Colon (tissue), 2 donors: ENCODE measurements around the gene PIEZO1.

ENCODE experiments used
- FAIRE-seq: peaks from 2 replicates; lab custom pipeline; 2012; peaks lifted over from hg19 to GRCh38; lab: Jason Lieb, UNC
- donor health status: control.
- donor health status: control.

PIEZO1 gene

DNA sequence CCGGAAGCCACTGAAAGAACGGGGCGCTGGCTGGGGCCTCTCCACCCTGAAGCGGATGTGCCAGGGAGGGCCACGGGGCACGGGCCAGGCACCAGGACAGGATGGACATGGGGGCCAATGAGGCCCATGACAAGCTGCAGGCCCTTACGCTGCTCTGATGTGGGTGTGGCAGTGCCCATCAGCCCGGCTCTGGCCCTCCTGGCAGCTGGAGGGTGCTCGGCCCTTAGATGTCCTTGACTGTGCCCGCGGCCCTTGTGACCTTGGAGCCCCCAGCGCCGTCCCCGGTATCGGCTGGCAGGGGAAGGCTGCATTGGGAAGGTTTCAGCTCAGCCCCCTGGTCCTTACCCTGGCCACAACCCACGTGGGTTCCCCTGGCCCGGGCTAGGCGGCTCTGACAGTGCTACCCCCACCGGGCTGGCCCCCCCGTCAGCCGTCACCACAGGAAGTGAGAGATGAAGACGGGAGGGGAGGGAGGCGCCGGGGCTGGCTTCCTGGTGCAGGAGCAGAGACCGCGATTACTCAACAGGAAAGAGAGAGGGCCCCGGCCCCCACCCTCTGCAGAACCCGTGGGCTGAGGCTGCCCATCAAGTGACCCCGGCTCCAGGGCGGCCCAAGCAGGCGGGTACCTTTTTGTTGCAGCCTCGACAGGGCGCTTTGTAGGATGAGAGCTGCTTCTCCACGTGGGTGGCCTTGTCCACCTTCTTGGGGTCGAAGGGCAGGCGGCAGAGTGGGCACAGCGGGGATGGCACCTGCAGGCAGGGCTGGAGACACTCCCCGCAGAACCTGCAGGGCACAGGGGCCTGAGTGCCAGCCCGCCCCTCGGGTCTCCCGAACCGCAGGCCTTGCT, 84.2 kb downstream of the PIEZO1 start:
- FAIRE-seq: no peak

DNA sequence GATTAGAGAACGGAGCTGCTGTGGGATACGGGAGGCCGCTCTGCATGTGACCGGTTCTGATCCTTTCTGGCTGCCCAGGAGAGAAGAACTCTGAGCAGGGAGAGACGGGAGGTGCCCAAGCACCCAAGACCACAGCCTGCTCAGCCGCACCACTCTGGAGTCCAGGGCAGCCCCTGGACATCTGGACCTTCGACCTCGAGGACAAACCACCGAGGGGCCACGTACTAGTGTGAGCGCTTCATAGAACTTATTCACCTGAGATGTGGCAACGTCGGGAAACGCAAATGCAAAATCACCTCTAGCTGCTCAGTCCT, 84.7 kb downstream of the PIEZO1 start:
- no peak for FAIRE-seq

DNA sequence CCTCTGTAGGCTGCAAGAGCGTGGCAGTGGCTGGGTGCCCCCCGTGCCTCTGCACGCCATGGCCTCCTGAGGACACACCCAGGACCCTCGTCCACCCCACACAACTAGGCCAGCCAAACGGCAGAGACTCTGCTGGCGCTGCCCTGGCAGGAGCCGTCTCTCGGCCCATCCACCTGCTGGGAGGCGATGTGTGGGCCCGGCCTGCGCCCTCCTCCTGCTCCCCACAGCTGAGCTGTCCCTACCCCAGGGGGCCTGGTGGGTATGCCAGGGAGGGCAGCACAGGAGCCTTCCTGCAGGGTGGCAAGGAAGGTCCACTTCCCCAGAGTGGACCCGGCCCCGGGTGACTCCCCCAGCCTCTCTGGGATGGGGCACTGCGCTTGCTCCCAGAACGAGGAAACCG, 85.8 kb downstream of the PIEZO1 start:
- FAIRE-seq: no peak

DNA sequence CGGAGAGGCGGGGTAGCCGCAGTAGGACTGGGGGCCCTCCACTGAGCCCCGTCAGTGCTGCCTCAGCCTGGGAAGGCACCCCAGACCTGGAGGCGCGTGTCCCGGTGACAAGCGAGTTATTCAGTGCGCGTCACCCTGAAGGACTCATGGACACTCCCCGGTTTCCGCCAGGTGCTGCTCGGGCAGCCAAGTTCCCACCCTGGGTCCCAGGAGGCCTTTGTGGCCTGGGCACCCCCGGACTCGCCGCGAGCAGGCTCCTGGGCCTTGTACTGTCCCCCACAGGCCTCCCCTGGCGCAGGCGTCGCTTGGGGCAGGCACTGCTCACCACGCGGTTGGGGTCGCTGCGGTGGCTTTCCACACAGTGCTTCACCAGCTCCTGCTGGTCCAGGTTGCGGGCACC, 86.4 kb downstream of the PIEZO1 start:
- no peak for FAIRE-seq

DNA sequence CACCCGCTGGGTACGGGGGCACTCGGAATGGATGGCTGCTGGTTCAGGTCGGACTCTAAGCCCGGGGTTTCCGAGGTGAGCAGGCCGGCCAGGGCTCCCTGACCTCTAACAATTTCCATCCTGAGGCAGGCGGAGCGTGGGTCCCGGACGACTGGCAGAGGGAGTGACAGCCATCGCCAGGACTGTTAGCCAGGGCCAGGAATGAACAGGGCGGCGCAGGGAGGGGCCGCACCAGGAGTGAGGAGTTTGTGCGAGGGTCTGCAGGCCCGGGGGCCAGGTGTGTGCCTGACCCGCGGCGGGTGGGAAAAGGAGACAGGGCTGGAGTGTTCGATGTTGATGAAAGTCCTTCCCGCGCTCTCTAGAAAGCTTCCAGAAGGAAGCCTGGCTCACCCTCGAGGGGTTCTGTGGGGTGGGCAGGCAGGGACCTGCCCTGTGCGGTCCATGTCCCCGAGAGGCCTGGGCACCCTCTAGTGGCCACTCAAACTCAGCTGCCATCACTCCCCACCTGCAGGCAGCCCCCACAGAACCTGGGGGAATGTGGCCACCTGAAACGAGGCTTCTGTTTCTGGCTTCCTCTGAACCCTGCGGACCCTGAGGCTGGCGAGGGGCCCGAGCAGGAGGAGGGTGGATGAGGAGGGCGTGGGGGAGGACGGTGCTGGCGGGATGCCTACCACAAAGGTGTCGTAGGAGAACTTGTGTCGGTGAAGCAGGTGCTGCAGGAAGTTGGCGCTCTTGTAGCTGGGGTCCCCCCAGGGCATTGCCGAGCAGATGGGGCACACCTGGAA, 87.0 kb downstream of the PIEZO1 start:
- FAIRE-seq: no peak

DNA sequence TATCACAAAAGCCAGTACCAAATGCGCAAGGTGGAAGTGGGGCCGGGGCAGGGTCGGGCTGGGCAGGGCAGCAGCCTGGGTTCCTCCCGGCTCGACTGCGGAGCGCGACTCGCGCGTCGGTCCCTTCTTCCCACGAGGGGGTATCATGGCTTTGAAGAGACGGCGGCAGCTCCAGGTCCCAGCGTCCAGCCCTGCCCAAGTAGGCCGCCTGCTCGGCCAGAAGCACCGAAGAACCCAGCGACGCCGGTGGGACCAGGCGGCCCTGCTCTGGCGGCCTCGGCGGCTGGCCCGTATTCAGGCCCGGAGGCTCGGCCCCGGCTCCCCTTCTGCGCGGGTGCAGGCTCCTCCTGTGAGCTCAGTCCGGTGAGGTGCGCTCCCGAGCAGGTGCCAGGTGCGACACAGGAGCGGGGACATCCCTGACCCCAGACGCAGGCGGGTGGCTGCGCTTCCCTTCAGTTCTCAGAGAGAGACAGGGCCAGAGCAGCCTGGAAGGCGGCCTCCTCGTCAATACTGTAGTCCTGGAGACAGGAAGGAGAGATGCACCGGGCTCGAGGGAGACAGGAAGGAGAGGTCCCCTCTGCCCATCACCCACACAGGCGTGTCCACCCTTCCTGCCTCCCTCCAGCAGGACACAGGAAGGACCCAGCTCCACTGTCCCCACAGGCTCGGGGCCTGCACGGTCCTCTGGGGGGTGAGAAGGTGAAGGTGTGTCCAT, 87.7 kb downstream of the PIEZO1 start:
- FAIRE-seq: no peak

DNA sequence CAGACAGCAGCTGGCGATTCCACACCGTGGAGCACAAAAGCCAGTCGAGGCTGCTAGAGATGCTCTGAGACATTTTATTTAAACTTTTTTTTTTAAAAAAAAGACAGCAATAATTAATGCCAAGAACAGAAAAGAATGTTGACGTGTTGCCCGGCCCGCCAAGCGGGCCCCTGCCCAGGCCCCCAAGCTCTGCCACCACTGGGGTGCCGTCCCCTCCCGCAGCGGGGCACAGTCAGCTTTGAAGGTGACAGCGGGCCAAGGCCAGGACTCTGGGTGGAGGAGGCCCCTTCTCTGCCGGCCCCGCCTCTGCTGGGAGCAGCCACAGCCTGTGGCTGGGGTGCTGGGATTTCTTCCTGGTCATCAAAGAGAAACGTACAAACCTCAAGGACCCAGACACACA, 88.6 kb downstream of the PIEZO1 start:
- no peak for FAIRE-seq

DNA sequence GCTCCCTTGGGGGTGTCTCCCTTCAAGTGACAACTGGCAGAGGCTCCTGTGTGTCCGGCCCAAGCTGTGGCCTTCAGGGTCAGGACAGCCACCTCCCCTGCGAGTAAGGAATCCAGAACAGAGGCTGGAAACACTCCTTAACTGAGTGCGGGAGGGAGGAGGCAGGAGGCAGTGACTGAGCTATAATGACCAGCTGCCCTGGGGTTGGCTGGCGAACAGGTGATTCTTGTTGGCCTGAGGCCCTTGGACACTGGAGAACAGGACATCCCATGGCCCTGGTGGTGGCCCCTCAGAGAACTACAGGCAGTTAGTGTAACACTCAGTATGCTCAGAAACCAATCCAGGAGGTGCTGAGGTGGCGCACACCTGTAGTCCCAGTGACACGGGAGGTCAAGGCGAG, 89.3 kb downstream of the PIEZO1 start:
- FAIRE-seq: no peak

DNA sequence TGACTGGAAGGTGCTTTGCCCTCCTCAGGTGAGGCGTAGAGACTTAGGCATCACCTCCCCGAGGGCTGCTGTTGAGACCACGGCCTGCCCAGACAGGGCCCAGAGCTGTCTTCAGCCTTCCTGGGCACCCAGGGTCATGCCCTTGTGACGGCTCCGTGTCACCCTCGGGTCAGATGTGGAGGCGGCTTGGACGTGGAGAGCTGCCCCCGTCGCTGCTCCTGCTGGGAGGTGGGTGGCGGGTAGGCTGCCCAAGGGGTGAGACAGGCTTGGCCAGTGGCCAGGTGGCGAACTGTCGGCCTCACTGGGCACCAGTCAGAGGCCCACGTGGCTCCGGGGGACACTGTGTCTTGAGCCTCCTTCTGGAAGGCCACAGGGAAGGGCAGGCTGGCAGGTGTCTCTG, 89.8 kb downstream of the PIEZO1 start:
- FAIRE-seq: no peak

DNA sequence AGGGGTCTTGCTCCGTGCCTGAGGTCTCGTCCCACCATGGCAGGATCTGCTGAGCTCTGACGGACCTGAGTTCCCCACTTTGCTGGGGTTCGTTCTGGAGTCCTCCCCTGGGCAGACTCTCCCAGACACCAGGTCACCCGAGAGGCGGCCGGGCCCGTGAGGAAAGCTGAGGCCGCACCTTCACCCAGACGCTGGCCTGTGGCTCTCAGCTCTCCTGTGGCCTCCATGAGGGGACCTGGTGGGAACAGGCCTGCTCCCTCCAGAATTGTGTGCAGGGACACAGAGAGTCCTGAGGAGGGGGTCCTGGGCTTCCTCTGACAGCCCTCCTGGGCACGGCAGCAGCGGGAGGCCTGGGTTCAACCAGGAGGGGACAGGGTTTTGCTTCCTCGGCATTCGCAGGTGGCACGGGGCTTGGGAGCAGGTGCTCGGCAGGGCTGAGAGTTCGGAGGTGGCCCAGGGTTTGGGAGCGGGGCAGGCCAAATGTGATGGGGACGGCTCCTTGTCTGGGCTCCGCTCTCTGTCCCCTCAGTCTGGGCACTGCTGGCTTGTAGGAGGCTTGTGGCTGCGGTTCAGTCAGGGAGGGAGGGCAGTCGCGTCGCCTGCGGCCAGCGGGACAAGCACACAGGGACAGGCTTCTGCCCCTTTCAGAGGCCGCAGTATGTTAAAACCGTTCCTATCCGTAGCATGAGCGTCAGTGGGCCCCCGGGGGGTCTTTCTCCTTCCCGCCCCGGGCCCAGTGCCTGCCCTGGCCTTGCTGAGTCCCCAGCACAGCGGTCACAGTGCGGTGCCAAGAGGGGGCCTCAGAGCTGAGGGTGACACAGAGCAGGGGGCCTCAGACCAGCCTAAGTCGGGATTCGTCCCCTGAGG, 90.6 kb downstream of the PIEZO1 start:
- FAIRE-seq: no peak

DNA sequence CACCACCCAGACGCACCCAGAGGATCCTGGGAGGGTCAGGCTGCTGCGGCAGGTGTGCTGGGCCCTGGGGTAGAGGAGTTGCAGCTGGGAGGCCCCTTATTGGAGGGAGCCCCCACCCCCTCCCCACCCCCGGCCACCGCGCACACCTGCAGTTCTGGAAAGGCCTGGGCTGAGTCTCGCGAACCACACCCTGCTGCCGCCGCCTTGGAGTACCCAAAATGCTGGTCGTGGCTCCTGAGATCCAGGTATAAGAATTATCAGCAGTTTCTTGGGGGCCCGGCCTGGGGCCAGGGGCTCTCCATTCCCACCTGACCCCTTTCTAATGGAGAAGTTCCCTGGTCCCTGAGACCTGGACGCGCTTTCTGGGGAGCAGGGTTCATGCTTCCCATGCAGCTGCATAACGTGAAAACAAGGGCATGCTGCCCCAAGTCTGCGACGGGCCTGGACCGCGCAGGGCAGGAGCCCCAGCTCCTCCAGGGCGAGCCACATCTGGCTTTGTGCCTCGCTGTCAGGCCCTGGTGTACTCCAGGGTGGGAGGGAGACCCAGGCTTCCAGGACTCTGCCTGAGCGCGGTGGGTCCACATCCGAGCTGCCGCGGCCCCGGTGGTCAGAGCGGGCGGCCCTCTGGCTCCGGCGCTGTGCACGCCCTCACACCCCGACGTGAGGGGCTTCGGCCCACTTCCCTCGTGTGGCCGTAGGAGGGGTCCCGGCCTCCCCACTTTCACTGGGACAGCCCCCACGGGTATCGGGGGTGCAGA, 91.4 kb downstream of the PIEZO1 start:
- no peak for FAIRE-seq

DNA sequence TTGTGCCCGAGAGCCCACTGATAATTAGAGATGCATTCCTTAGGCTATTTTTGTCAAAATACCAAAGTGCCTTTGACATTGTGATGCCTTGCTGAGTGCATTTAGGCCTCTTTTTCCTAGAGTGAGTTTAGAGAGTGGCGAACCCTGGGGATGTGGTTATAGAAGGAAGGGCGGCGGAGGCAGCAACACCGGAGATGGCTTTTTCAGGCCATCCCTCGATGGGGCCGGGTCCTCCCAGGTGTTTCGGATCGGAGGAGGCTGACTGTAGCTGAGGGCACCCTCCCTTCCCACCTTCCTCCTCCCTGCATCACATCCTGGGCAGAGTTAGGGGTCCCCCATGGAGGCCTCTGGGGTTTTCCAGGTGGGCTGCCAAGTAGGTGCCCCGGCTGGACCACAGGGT, 92.2 kb downstream of the PIEZO1 start:
- no peak for FAIRE-seq

DNA sequence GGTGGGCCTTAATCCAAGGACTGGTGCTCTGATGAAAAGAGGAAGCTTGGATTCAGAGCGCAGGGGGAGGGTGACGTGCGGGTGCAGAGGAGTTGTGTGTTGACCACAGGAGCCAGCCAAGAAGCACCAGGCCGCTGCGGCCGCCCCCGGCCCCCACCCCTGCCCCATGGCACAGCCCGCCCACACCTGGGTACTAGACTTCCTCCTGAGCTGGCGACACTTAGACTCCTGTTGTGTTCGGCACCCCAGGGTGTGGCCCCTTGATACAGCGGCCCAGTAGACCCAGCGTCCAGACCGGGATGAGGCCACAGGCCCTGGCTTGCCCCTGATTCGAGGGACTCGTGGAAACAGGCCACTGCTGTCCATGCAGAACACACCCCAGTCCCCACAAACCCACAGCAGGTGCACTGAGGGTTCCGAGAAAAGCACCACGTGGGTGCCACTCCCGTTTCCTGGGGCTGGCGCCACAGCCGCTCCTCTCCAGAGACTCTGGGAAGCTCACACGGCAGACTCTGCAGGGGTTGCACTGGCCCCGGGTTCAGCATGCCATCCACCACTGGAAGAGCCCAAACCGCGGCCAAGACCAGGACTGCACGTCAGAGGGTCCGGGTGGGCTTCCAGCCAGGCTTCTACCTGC, 93.0 kb downstream of the PIEZO1 start:
- no peak for FAIRE-seq

DNA sequence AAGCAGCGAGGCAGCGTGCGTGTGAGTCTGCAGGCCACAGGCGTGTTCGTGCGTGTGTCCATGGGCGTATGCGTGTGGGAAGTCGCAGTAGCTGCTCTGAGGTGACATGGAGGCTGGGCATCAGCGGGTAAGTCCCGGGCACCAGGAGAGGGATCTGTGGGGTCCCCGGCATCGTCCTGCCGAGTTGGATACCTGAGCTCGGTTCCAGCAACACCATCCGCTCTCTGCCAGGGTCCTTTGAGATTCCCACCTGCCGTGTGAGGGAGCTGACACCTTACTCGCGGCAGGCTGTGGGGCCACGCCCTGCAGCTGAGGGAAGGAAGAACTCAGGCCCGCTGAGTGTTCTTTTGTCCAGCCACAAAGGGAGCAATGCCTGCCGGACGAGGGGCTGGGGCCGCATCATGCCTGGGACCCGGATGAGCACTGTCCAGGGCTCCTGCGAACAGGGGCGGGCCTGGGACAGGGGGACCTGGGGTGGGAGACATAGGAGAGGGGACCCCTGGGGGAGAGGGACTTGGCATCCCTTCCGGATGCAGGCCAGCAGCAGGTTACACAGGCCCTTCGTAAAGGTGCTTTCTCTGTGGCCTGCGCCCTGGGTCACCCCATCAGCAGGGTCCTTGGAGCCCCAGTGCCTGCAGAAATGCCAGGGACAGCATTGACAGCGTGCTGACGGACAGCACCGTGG, 93.7 kb downstream of the PIEZO1 start:
- no peak for FAIRE-seq

DNA sequence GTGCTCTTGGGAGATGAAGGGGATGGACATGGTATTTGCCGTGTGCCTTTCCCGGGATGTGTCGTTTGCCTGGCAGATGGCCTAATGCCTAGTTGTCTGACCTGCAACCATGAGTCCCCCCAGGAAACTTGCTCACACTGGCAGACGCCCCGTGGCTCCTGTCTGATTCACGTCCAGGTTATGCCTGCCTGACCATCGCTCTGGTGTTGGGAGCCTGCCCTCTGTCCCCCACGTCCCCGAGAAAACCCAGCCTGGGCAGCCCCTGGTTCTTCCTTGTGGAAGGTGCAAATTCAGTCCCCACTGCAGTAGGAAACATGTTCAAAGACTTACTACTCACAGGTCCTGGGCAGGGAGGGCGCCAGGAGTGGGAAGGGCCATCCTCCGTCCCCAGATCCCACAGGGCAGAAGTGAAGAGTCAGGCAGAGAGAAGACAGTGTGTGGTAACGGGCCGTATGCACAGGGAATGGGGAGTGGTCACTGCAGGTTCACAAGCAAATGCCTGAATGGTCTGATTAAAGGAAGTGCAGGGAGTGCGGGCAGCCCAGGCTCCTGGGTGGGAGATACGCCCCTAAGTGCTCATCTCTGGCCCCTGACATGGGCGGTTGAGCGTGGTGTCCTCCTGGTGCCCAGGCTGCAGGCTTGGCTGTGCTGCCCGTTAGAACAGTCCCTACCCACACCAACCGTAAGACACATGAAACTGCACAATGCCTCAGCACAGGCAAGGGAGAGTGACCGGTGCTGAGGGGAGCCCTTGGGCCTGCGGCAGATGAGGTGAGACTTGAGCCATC, 94.5 kb downstream of the PIEZO1 start:
- no peak for FAIRE-seq

DNA sequence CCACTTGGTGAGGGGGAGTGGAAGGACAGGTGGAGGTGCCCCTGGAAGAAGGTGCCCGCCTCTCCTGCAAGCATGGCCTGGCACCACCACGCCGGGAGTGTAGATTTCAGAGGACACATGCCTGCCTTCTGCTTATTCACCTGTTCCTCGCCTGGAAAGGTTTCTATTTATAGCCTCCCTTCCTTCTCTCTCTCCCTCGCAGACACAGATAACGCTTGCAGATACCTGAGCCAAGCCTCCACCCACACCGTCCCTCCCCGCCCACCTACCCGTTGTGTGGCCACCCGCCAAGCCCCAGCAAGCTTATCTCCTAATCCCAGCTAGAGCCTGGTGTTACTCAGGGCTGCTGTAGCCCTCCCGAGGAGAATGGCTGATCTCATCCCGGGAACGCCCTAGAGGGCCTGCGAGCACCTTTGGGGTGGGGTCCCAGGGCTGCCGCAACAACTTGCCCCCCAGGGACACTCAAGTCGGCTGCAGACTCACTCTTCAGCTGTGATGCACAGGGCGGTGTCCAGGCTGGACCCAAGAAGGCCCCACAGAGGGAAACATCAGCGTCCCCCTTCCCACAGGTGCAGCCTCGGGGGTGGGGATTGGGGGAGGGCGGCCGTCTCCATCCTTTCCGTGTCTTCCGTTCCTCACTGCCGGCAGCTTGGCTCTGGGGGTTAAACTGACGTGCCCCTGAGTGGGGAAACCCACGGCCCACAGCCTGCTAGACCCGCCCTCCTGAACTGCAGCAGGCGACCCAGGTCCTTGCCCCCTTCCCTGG, 96.8 kb downstream of the PIEZO1 start:
- FAIRE-seq: no peak

DNA sequence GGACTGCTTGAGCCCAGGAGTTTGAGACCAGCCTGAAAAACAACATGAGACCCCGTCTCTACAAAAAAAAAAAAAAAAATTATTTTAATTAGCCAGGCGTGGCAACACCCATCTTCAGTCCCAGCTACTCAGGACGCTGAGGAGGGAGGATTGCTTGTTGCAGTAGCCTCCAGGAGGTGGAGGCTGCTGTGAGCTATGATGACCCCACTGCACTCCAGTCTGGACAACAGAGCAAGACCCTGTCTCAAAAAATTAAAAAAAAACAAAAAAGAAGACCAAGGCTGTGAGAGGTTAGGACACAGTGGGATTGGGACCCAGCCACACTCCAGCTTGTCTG, 97.4 kb downstream of the PIEZO1 start:
- no peak for FAIRE-seq

DNA sequence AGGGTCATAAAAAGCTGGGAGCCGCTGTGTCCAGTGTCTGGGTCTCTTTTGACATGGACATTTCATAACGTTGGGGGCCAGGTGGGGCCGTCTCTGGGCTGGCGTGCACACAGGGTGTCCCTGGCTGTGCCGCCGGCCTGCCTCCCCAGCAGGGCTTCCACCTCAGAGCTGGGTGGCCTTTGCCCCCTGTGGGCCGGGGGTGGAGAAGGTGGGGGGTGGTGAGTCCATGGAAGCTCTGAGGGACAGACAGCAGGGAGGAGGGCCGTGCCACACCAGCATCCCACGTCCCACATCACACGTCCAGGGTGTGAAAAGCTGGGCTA, 97.8 kb downstream of the PIEZO1 start:
- FAIRE-seq: no peak
